Endothelial cell (in vitro differentiated cells): ENCODE measurements around the gene FBN2. TPM values are rescaled to one million over a fixed set of nuclear protein-coding genes. Genes with fewer than 3 reads are reported as not detected.

Experiments used
- DNase-seq: peaks from one replicate; pipeline ENCODE4 v3.0.0; 2021; ENCODE audit warnings: low spot score
- H3K27ac Mint-ChIP-seq: one replicate; pipeline ENCODE4 v1.8.0; 2021; ENCODE audit warnings: mixed read lengths, inconsistent platforms; ENCODE audit not compliant: unreplicated experiment
- H3K27me3 Mint-ChIP-seq: one replicate; pipeline ENCODE4 v1.8.0; 2021; ENCODE audit warnings: mild to moderate bottlenecking, moderate library complexity, mixed read lengths, inconsistent platforms; ENCODE audit not compliant: unreplicated experiment
- H3K36me3 Mint-ChIP-seq: one replicate; pipeline ENCODE4 v1.8.0; 2021; ENCODE audit warnings: mild to moderate bottlenecking, low read depth, mixed read lengths, inconsistent platforms; ENCODE audit not compliant: unreplicated experiment
- H3K4me1 Mint-ChIP-seq: one replicate; pipeline ENCODE4 v1.8.0; 2021; ENCODE audit warnings: mild to moderate bottlenecking, mixed read lengths, inconsistent platforms; ENCODE audit not compliant: unreplicated experiment
- H3K4me3 Mint-ChIP-seq: one replicate; pipeline ENCODE4 v1.8.0; 2021; ENCODE audit warnings: mild to moderate bottlenecking, mixed read lengths, inconsistent platforms; ENCODE audit not compliant: unreplicated experiment
- H3K9me3 Mint-ChIP-seq: one replicate; pipeline ENCODE4 v1.8.0; 2021; ENCODE audit warnings: mixed read lengths, inconsistent platforms; ENCODE audit not compliant: unreplicated experiment
- CTCF ChIP-seq: fragments of 200-600 bp; sonication (generic); IDR thresholded peaks from one replicate; pipeline ENCODE4 v1.5.0; 2021; ENCODE audit warnings: antibody characterized with exemption; ENCODE audit not compliant: unreplicated experiment
- total RNA-seq: library from RNA; stranded (reverse); fragmentation: NEBNext Ultra II Directional; extraction: Animal tissue kit (Norgen Biotek cat#: 25700); gene quantifications from one replicate; pipeline ENCODE4 v1.2.1, GENCODE V29; 2021; ENCODE audit not compliant: unreplicated experiment

The FBN2 gene
- total RNA-seq, 1 donor from 2014 or later: 106 TPM

- Mint-ChIP-seq H3K27me3 (no peaks in the 10 kb centered on the region), H3K27ac (no peak overlapping the region), H3K36me3 (peaks cover 29% of the 10 kb centered on the region), H3K4me3 (no peak overlapping the region), H3K9me3 (no peaks in the 10 kb centered on the region), H3K4me1 (peaks cover 4% of the 10 kb centered on the region)
- DNase-seq: no peak
- TF ChIP-seq CTCF: no peak
Observed at GRCh38 chr5:128349044-128349858, 188.8 kb downstream of the FBN2 start.

GRCh38 chr5:128346038-128346437 lies 192.0 kb downstream of the FBN2 start:
- Mint-ChIP-seq H3K27ac (no peak overlapping the region), H3K9me3 (no peaks in the 10 kb centered on the region), H3K27me3 (peaks cover 8% of the 10 kb centered on the region), H3K4me1 (peaks cover 20% of the 10 kb centered on the region), H3K36me3 (peaks cover 38% of the 10 kb centered on the region), H3K4me3 (no peak overlapping the region)
- no peak for TF ChIP-seq CTCF
- DNase-seq: no peak

GRCh38 chr5:128345247-128345646 lies 192.8 kb downstream of the FBN2 start:
- H3K27ac Mint-ChIP-seq: no peak overlapping the region
- DNase-seq: no peak
- no peak for TF ChIP-seq CTCF
- peak overlapping the region; percentile 43 for H3K4me3 Mint-ChIP-seq
- peaks cover 34% of the 10 kb centered on the region for H3K36me3 Mint-ChIP-seq
- peaks cover 24% of the 10 kb centered on the region for H3K4me1 Mint-ChIP-seq
- H3K9me3 Mint-ChIP-seq: no peaks in the 10 kb centered on the region
- peaks cover 8% of the 10 kb centered on the region for H3K27me3 Mint-ChIP-seq

- H3K36me3 Mint-ChIP-seq: peaks cover 39% of the 10 kb centered on the region
Observed at GRCh38 chr5:128343168-128343567, 194.9 kb downstream of the FBN2 start.

More at GRCh38 chr5:128343168-128343567, 194.9 kb downstream of the FBN2 start:
- H3K27ac Mint-ChIP-seq: peak overlapping the region; percentile 82
- H3K4me1 Mint-ChIP-seq: peaks cover 24% of the 10 kb centered on the region
- no peak overlapping the region for H3K4me3 Mint-ChIP-seq
- H3K27me3 Mint-ChIP-seq: peaks cover 8% of the 10 kb centered on the region
- no peak for TF ChIP-seq CTCF
- H3K9me3 Mint-ChIP-seq: no peaks in the 10 kb centered on the region
- no peak for DNase-seq
